ENCODE measurements around the gene SEC24D.
"Not testable (repeated sequence)": the region's sequence is repeated elsewhere in the genome, so short reads cannot be mapped to it uniquely, and the experiment has no call there.

SEC24D gene

GRCh38 chr4:118835571-118836300 is at the start of gene SEC24D:
Gene SEC24D (minus strand): TSS chr4:118836126. CDS start chr4:118833696, 2,430 bp downstream.
- peak; percentile 95 for DNase-seq

- DNase-seq: no peak
Measured at GRCh38 chr4:118884716-118885115, 48.8 kb upstream of the SEC24D start.

GRCh38 chr4:118883861-118884260 is 47.9 kb upstream of the SEC24D start:
- DNase-seq: no peak

- DNase-seq: no peak
Measured at GRCh38 chr4:118881512-118882146, 45.7 kb upstream of the SEC24D start.

GRCh38 chr4:118879409-118879808 is 43.5 kb upstream of the SEC24D start:
- DNase-seq: no peak

GRCh38 chr4:118878507-118878906 is 42.6 kb upstream of the SEC24D start:
- DNase-seq: not testable (repeated sequence)

- DNase-seq: no peak
Measured at GRCh38 chr4:118877797-118878196, 41.9 kb upstream of the SEC24D start.

- no peak for DNase-seq
Measured at GRCh38 chr4:118872181-118872580, 36.3 kb upstream of the SEC24D start.

GRCh38 chr4:118869808-118870342 is 33.9 kb upstream of the SEC24D start:
- peak; percentile 45 for DNase-seq

- no peak for DNase-seq
Measured at GRCh38 chr4:118867311-118868067, 31.6 kb upstream of the SEC24D start.

- DNase-seq: no peak
Measured at GRCh38 chr4:118866442-118866841, 30.5 kb upstream of the SEC24D start.

GRCh38 chr4:118865091-118865708 is 29.3 kb upstream of the SEC24D start:
- DNase-seq: no peak

GRCh38 chr4:118858779-118859178 is 22.9 kb upstream of the SEC24D start:
- no peak for DNase-seq

GRCh38 chr4:118857760-118858159 is 21.8 kb upstream of the SEC24D start:
- DNase-seq: no peak

GRCh38 chr4:118850488-118851173 is 14.7 kb upstream of the SEC24D start:
- no peak for DNase-seq

GRCh38 chr4:118849867-118850487 is 14.1 kb upstream of the SEC24D start:
- no peak for DNase-seq

- DNase-seq: no peak
Measured at GRCh38 chr4:118848901-118849300, 13.0 kb upstream of the SEC24D start.

GRCh38 chr4:118848242-118848641 is 12.3 kb upstream of the SEC24D start:
- DNase-seq: no peak

- no peak for DNase-seq
Measured at GRCh38 chr4:118846979-118847378, 11.1 kb upstream of the SEC24D start.

GRCh38 chr4:118845552-118846050 is 9.7 kb upstream of the SEC24D start:
- no peak for DNase-seq

- no peak for DNase-seq
Measured at GRCh38 chr4:118843237-118843636, 7.3 kb upstream of the SEC24D start.

GRCh38 chr4:118842055-118842454 is 6.1 kb upstream of the SEC24D start:
- no peak for DNase-seq

All from right hindlimb (tissue), 1 donor.